Measurements from ENCODE around the gene PRKD2. TPM values are rescaled to one million over a fixed set of nuclear protein-coding genes. Genes with fewer than 3 reads are reported as not detected.
A peak's percentile ranks its signal among the peaks of the same experiment; 100 is the strongest.

PRKD2 gene
- total RNA-seq, 1 donor from 2014 or later = 39.4 TPM

- no peak for DNase-seq (ENCODE audit: low read depth, low spot score)
Measured at GRCh38 chr19:46725036-46725820, 8.3 kb upstream of the PRKD2 start.

GRCh38 chr19:46724468-46724867 is 7.6 kb upstream of the PRKD2 start:
- no peak for DNase-seq (ENCODE audit: low read depth, low spot score)

- no peak for DNase-seq (ENCODE audit: low read depth, low spot score)
Measured at GRCh38 chr19:46723471-46723870, 6.6 kb upstream of the PRKD2 start.

GRCh38 chr19:46723023-46723461 is 6.1 kb upstream of the PRKD2 start:
- DNase-seq (ENCODE audit: low read depth, low spot score) = no peak

GRCh38 chr19:46722421-46723022 is 5.6 kb upstream of the PRKD2 start:
- DNase-seq (ENCODE audit: low read depth, low spot score) = no peak

GRCh38 chr19:46722004-46722380 is 5.1 kb upstream of the PRKD2 start:
- no peak for DNase-seq (ENCODE audit: low read depth, low spot score)

GRCh38 chr19:46721269-46722003 is 4.5 kb upstream of the PRKD2 start:
- no peak for DNase-seq (ENCODE audit: low read depth, low spot score)

GRCh38 chr19:46720503-46721239 is 3.8 kb upstream of the PRKD2 start:
- no peak for DNase-seq (ENCODE audit: low read depth, low spot score)

- no peak for DNase-seq (ENCODE audit: low read depth, low spot score)
Measured at GRCh38 chr19:46719629-46720502, 3.0 kb upstream of the PRKD2 start.

- DNase-seq (ENCODE audit: low read depth, low spot score) = no peak
Measured at GRCh38 chr19:46718934-46719622, 2.2 kb upstream of the PRKD2 start.

- no peak for DNase-seq (ENCODE audit: low read depth, low spot score)
Measured at GRCh38 chr19:46718157-46718933, 1.4 kb upstream of the PRKD2 start.

- no peak for DNase-seq (ENCODE audit: low read depth, low spot score)
Measured at GRCh38 chr19:46717716-46718143, 816 bp upstream of the PRKD2 start.

- no peak for DNase-seq (ENCODE audit: low read depth, low spot score)
Measured at GRCh38 chr19:46716672-46717033, 261 bp downstream of the PRKD2 start.

GRCh38 chr19:46715975-46716671 is 791 bp downstream of the PRKD2 start:
- DNase-seq (ENCODE audit: low read depth, low spot score) = no peak

- DNase-seq (ENCODE audit: low read depth, low spot score) = no peak
Measured at GRCh38 chr19:46715620-46715974, 1.3 kb downstream of the PRKD2 start.

- DNase-seq (ENCODE audit: low read depth, low spot score) = no peak
Measured at GRCh38 chr19:46714444-46715106, 2.3 kb downstream of the PRKD2 start.

- peak; percentile 74 for DNase-seq (ENCODE audit: low read depth, low spot score)
Measured at GRCh38 chr19:46713781-46714443, 3.0 kb downstream of the PRKD2 start.
